Vagina (tissue), 2 donors: ENCODE results near the gene CCDC28A. TPM values are rescaled to one million over a fixed set of nuclear protein-coding genes. Genes with fewer than 3 reads are reported as not detected.
A peak's percentile ranks its signal among the peaks of the same experiment; 100 is the strongest.

Source experiments
- DNase-seq, 2 donors: peaks; one replicate each; pipeline ENCODE4 v3.0.0-alpha.2; 2017; ENCODE audit errors: extremely low spot score in 2 of 2
- H3K27ac ChIP-seq: fragments of 200-600 bp; sonication (generic); one replicate; pipeline ENCODE4 v1.5.1; 2019
- H3K27me3 ChIP-seq: fragments of 200-600 bp; sonication (generic); one replicate; pipeline ENCODE4 v1.5.1; 2019
- H3K36me3 ChIP-seq, 2 donors: fragments of 200-600 bp; sonication (generic); one replicate each; pipeline ENCODE4 v1.5.1; 2017 to 2019
- H3K4me1 ChIP-seq: fragments of 200-600 bp; sonication (generic); one replicate; pipeline ENCODE4 v1.5.1; 2019
- H3K4me3 ChIP-seq, 2 donors: fragments of 200-600 bp; sonication (generic); 1 replicate in 1 of 2; 2 replicates in 1 of 2; pipeline ENCODE4 v1.5.1; 2016 to 2019
- H3K9me3 ChIP-seq: fragments of 200-600 bp; sonication (generic); one replicate; pipeline ENCODE4 v1.5.1; 2019
- POLR2A ChIP-seq, 2 donors: fragments of 450-650 bp; IDR thresholded peaks; one replicate each; pipeline ENCODE4 v1.6.1; 2017; ENCODE audit warnings: antibody characterized with exemption in 2 of 2, mild to moderate bottlenecking in 2 of 2, moderate library complexity in 2 of 2
- POLR2AphosphoS5 ChIP-seq, 2 donors: sonication (generic); formaldehyde crosslinking; IDR thresholded peaks; one replicate each; pipeline ENCODE4 v1.9.0; 2017; ENCODE audit warnings: antibody characterized with exemption in 2 of 2, mild to moderate bottlenecking in 2 of 2, low read depth in 1 of 2; ENCODE audit not compliant: insufficient read depth in 1 of 2
- intact Hi-C: fragments of 100-400 bp; cut with DNase I; formaldehyde crosslinking; loops from one replicate; pipeline ENCODE4 v1.15.1; 2023
- total RNA-seq: library from RNA; depleted of rRNA; stranded (reverse); fragments of >200 nt; gene quantifications from one replicate; pipeline ENCODE4 v1.2.3, GENCODE V29; 2016
- TF ChIP-seq, protein P1 (sequence below), 3 experiments: fragments of 450-650 bp in 2 of 3; fragments of 200-600 bp in 1 of 3; sonication (generic) in 1 of 3; IDR thresholded peaks; one replicate each; pipeline ENCODE4 v1.5.1; 2017 to 2019; ENCODE audit warnings: antibody characterized with exemption in 3 of 3, mild to moderate bottlenecking in 2 of 3, moderate library complexity in 2 of 3

Gene CCDC28A
- total RNA-seq = 11.0 TPM

DNA sequence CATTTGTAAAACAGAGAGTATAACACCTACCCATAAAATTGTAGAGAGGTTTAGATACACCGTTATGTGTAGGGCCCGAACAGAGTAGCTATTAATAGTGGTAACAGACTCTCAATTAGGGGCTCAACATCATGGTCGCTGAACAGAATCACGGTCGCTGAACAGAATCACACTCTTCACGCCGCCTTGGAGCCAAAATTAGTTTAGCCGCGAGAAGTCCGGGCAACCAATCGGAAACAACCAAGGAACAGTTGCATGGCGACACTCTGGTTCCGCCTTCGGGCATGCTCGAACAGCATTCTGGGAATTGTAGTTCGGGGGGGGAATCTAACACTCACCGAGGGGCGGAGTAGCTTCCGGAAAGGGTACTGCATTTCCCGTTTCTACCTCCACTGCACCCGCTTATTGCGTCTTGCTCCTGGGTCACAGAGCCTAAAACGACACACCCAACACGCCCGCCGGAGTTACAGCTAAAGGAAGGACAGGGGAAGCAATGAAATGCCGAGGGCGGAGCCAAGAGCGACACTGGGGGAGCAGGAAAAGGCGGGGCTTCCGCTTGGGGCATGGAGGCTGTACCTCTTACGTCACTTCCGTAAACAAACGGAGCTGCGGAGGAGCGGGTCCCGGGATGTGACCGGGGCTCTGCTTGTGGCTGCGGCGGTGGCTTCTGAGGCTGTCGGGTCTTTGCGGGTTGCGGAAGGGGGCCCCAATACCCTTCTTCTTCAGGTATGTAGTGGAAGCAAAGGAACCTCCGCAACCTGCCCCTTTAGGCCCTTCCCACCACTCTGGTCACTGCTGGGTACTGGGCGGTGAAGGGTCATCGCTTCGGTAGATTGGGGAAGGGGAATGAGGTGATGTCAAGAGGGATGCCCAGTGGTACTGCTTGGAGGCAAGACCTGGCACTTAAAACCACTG, at the start of gene CCDC28A:
Gene CCDC28A (plus strand): TSS at position 593 of the 915 bp plus-strand sequence. CDS start 2,352 bp downstream, outside the sequence.
- no peaks in the 10 kb centered on the region for H3K27me3 ChIP-seq
- H3K9me3 ChIP-seq = no peaks in the 10 kb centered on the region
- peak; percentile 97 to 98 for DNase-seq
- H3K27ac ChIP-seq = peak within 1 kb of the TSS; percentile 98
- H3K4me3 ChIP-seq = peak within 1 kb of the TSS; percentile 72 to 89
- intact Hi-C loops = no loop called here
- H3K4me1 ChIP-seq = peaks cover 26% of the 10 kb centered on the region
- H3K36me3 ChIP-seq = peaks cover 0 to 9% of the 10 kb centered on the region in 2 donors
- peak in 1 of 2 donors; percentile 9 for TF ChIP-seq POLR2A (IDR thresholded peaks at IDR 0.05)
- TF ChIP-seq, protein P1, sequence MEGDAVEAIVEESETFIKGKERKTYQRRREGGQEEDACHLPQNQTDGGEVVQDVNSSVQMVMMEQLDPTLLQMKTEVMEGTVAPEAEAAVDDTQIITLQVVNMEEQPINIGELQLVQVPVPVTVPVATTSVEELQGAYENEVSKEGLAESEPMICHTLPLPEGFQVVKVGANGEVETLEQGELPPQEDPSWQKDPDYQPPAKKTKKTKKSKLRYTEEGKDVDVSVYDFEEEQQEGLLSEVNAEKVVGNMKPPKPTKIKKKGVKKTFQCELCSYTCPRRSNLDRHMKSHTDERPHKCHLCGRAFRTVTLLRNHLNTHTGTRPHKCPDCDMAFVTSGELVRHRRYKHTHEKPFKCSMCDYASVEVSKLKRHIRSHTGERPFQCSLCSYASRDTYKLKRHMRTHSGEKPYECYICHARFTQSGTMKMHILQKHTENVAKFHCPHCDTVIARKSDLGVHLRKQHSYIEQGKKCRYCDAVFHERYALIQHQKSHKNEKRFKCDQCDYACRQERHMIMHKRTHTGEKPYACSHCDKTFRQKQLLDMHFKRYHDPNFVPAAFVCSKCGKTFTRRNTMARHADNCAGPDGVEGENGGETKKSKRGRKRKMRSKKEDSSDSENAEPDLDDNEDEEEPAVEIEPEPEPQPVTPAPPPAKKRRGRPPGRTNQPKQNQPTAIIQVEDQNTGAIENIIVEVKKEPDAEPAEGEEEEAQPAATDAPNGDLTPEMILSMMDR (IDR thresholded peaks at IDR 0.05) = peak in 1 of 3 experiments; percentile 14
- TF ChIP-seq POLR2AphosphoS5 (IDR thresholded peaks at IDR 0.05; ENCODE audit: insufficient read depth in 1 of 2, low read depth in 1 of 2) = peak; percentile 84 to 89

DNA sequence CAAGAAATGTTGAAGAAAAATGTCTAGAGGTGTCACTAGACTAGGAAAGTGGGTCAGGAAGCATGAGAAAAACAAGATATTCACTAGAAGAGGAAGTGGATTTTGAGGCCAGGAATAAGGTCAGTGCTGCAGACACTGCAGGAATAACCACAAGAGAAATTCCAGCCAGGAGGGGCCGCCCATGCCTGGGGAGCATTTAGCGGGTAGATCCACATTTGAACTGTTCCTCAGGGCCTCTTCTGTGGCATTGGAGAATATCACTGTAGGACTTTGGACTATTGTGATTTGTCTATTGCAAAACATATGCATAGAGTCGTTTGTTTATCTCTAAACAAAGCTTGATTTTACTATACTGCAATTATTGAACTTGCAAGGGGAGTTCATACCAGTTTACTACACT, 49.6 kb upstream of the CCDC28A start:
- H3K9me3 ChIP-seq = no peaks in the 10 kb centered on the region
- intact Hi-C loops = no loop called here
- no peak overlapping the region for H3K4me3 ChIP-seq
- no peak overlapping the region for H3K27ac ChIP-seq
- no peaks in the 10 kb centered on the region for H3K36me3 ChIP-seq
- no peak for DNase-seq
- TF ChIP-seq, protein P1 (IDR thresholded peaks at IDR 0.05) = no peak
- TF ChIP-seq POLR2AphosphoS5 (IDR thresholded peaks at IDR 0.05; ENCODE audit: insufficient read depth in 1 of 2, low read depth in 1 of 2) (no peak), POLR2A (IDR thresholded peaks at IDR 0.05) (no peak)
- H3K27me3 ChIP-seq = no peaks in the 10 kb centered on the region
- peaks cover 8% of the 10 kb centered on the region for H3K4me1 ChIP-seq

DNA sequence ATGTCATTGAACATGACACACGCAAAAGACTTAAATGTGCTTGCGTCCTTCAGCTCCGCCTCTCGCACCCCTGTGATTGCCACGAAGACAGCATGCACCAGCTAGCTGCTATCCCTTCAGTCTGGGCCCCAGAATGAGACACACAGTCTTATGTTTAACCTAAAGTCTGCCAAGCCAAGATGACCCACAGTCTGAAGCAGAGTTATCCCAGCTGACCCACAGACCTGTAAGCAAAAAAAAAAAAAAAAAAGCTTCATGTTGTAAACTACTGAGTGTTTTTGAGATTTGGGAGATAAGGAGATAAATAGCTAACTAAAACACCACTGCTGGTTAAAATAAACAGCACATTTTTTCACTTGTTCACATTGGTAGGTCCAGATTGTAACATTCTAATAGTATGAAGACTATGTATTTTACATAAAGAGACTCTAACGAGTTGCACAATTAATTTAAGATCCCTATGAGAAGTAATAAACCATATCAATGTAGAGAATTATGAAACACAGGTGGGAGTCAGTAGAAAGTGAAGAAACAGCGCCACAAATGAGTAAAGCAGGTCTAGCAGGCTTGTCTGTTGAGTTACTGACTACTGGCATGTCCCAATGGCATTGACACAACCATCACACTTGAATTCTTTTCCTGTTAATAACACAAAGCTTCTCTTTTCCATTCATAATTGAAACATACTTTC, 47.4 kb upstream of the CCDC28A start:
- Histone ChIP-seq H3K4me3 (no peak overlapping the region), H3K4me1 (no peaks in the 10 kb centered on the region), H3K27ac (no peak overlapping the region), H3K36me3 (no peaks in the 10 kb centered on the region), H3K27me3 (no peaks in the 10 kb centered on the region), H3K9me3 (no peaks in the 10 kb centered on the region)
- TF ChIP-seq POLR2A (IDR thresholded peaks at IDR 0.05) = no peak
- TF ChIP-seq POLR2AphosphoS5 (IDR thresholded peaks at IDR 0.05; ENCODE audit: insufficient read depth in 1 of 2, low read depth in 1 of 2) = no peak
- TF ChIP-seq, protein P1 (IDR thresholded peaks at IDR 0.05) = no peak
- DNase-seq = no peak
- intact Hi-C loops = no loop called here

GRCh38 chr6:138726757-138727097, 46.8 kb upstream of the CCDC28A start:
- no peaks in the 10 kb centered on the region for H3K4me1 ChIP-seq
- no peak overlapping the region for H3K27ac ChIP-seq
- DNase-seq = no peak
- H3K4me3 ChIP-seq = no peak overlapping the region
- H3K36me3 ChIP-seq = no peaks in the 10 kb centered on the region
- intact Hi-C loops = no loop called here
- TF ChIP-seq POLR2AphosphoS5 (IDR thresholded peaks at IDR 0.05; ENCODE audit: insufficient read depth in 1 of 2, low read depth in 1 of 2) = no peak
- H3K27me3 ChIP-seq = no peaks in the 10 kb centered on the region
- no peaks in the 10 kb centered on the region for H3K9me3 ChIP-seq

GRCh38 chr6:138727182-138727581, 46.4 kb upstream of the CCDC28A start:
- no peak overlapping the region for H3K4me3 ChIP-seq
- TF ChIP-seq POLR2AphosphoS5 (IDR thresholded peaks at IDR 0.05; ENCODE audit: insufficient read depth in 1 of 2, low read depth in 1 of 2) (no peak), POLR2A (IDR thresholded peaks at IDR 0.05) (no peak)
- TF ChIP-seq, protein P1 (IDR thresholded peaks at IDR 0.05) = no peak
- DNase-seq = no peak
- H3K9me3 ChIP-seq = no peaks in the 10 kb centered on the region
- H3K4me1 ChIP-seq = no peaks in the 10 kb centered on the region
- intact Hi-C loops = no loop called here
- H3K27ac ChIP-seq = no peak overlapping the region
- no peaks in the 10 kb centered on the region for H3K27me3 ChIP-seq
- no peaks in the 10 kb centered on the region for H3K36me3 ChIP-seq
